Esophagus mucosa (tissue), 1 donor: ENCODE results near the gene TAS1R3. TPM values are rescaled to one million over a fixed set of nuclear protein-coding genes. Genes with fewer than 3 reads are reported as not detected.

Source experiments
- ATAC-seq: fragments of 200-7000 bp; cut with Tn5 transposase; one replicate; pipeline ENCODE4 v1.9.1; 2020
- total RNA-seq: library from RNA; stranded (reverse); gene quantifications from one replicate; pipeline ENCODE4 v1.2.4, GENCODE V29; 2023
- donor health status: DM: yes; HTN: yes; CAD: no.

Gene TAS1R3
- total RNA-seq, 1 donor from 2014 or later = 0.56 TPM

GRCh38 chr1:1340791-1341548 is 9.9 kb downstream of the TAS1R3 start:
- ATAC-seq = no peak

DNA sequence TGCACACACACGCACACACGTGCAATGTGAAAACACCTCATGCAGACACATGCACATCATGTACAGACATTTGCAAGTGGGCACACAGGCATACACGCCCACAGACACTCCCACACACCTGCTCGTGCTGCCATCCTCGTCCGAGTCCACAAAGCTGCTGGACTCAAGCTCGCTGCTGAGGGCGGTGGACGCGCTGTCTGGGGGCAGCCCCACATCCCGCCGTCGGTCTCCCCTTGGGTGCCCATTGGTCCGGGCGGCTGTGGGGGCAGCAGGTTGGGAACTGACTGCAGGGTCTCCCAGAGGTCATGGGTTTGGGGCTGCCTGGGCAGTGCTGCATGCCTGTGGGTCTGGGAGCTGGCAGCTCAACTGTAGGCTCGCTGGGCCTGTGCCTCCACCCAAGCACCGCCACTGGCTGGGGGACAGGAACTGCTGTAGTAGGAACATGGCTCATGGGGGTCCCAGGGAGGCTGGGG is 10.5 kb downstream of the TAS1R3 start:
- no peak for ATAC-seq

DNA sequence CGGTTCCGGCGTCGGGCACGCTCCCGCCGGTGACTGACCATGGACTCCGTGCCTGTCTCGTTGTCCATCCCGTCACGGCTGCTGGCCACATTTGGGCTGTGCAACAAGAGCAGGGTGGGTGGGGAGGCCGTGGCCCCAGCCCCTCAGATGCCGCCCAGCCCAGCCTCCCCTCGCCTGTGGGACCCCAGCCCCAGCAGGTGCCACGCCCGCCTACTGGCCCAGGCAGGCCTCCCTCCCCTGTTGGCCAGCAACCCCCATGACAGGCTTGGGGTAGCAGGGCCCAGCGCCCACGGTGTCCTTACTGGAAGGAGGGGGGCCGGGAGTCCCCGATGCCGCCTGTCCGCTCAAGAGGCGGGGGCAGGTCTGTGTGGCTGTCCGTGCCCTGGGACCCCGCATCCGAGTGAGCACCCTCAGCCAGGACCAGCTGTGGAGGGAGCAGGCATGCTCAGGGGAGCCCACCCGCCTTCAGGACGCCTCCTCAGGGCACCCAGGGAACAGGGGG is 11.0 kb downstream of the TAS1R3 start:
- no peak for ATAC-seq

GRCh38 chr1:1342584-1343115 is 11.6 kb downstream of the TAS1R3 start:
- ATAC-seq = no peak

DNA sequence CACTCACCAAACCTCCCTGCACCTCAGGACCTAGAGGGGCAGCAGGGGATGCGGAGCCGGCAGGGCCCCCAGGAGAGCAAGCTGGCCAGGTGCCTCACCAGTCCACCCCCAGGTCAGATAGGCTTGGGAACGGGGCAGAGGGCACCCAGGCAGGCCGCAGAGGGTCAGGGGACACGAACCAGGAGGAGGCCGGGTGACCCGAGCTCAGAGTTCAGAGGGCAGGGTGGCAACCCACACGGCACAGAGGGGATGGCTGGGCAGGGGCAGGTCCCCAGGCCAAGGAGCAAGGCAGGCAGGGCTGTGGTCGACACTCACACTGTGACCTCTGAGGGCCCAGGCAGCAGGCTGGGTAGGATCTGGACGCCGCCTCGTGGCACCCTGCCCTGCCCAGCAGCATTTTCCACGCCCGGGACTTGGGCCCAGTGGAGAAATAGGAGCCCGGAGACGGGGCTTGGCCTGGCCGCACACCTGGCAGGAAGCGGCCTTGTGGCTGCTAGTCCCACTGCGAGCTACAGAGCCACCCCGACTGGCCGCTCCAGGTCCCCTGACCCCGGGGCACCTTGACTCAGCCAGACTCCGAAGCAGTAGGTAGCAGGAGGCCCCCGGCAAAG is 12.8 kb downstream of the TAS1R3 start:
- peak; percentile 16 for ATAC-seq

GRCh38 chr1:1344655-1345361 is 13.7 kb downstream of the TAS1R3 start:
- ATAC-seq = peak; percentile 82

DNA sequence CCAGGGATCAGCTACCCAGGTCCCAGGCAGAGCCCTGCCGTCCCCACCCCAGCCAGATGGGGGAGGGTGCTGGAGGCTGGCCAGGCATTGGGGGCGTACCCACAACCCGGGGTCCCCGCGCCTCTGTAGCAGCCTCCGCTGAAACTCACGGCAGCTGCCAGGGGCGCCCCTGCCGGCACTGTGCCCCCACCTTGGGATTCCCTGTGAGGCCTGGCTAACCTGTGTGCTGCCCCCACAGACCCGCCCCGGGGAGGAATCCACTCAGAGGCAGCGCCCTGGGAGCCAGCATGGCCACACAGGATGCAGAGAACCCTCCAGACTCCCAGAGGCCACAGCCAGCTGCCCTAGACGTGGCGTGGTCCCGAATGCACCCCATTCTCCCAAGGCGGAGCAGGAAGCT is 14.3 kb downstream of the TAS1R3 start:
- ATAC-seq = no peak

GRCh38 chr1:1345860-1346500 is 14.9 kb downstream of the TAS1R3 start:
- ATAC-seq = no peak

DNA sequence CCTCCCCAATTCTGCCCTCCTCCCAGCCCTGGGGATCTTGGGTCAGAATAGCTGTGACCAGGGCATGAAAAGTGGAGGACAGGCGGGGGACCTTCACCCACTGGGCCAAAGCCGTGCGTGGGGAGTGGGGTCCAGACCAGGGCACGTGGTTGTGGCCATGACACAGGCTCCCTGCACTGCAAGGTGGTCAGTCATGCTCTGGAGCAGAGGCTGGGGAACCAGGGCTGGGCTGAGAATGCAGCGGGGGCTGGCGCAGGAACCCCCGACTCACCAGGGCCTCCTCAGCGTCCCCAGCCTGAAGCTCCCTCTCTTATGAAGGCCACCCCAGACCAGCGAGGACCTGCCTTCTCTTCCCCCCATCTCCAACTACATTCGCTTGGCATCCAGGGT is 15.4 kb downstream of the TAS1R3 start:
- no peak for ATAC-seq

DNA sequence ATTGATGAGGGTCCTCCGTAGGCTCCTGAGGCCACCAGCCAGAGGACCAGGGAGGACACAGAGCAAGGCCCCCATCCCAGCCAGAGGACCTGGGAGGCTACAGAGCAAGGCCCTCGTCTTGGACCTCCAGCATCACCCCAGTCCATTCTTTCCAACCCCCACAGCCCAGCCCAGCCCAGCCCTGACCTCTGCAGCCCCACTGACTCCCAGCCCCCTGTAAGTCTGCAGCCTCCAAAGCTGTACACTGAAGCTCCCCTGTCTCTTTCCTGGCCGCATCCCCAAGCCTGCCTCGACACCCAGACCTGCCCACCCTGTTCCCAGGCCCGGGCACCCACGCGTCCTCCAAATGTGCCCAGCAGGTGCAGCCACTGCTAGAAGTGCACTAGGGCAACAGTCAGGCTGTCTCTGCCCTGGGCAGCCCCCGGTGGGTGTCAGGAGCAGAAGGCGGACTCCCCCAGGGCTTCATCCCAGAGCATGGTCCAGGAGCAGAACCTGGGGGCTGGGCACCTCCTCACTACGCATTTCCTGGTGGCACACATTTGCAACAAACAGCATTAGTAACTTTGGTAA is 16.0 kb downstream of the TAS1R3 start:
- ATAC-seq = no peak

DNA sequence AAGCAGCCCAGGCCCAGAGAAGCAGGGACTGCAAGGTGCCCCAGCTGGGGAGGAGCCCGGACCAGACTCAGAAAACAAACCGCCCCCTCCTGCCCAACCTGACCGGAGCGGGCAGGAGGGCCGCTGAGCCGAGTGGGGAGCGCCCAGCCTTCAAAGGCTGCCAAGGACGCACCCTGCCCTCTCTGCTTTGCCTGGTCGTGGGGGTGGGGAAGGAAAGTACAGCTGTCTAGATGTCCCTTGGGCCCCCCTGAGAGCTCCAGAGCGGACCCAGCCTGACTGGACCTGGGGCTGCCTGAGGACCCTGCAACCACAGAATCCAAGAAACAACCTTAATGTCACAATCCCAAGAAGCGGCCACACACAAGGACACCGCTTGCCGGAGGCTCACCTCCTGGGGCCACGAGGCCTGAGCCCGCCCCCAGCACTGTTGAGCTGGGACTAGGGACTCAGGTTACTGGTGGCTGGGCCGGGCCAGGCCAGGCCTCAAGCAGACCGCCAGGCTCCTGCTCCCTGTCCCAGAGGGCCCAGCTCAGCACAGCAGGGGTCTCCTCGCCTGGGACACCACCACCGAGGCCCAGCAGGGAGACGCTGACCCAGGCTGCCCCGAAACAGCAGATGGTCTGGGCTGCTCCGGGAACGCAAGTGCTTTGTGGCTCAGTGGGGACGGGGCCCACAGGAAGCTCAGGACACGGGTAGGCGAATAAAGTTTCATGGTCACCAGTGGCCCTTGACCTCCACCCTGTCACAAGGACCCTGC is 16.8 kb downstream of the TAS1R3 start:
- ATAC-seq = peak; percentile 45

GRCh38 chr1:1348420-1349255 is 17.6 kb downstream of the TAS1R3 start:
- no peak for ATAC-seq

- peak; percentile 29 for ATAC-seq
These were observed 18.4 kb downstream of the TAS1R3 start, which contains the start of gene DVL1 for GRCh38 chr1:1349256-1350012. Gene DVL1 (minus strand): TSS chr1:1349418. CDS start chr1:1349065, 353 bp downstream.

DNA sequence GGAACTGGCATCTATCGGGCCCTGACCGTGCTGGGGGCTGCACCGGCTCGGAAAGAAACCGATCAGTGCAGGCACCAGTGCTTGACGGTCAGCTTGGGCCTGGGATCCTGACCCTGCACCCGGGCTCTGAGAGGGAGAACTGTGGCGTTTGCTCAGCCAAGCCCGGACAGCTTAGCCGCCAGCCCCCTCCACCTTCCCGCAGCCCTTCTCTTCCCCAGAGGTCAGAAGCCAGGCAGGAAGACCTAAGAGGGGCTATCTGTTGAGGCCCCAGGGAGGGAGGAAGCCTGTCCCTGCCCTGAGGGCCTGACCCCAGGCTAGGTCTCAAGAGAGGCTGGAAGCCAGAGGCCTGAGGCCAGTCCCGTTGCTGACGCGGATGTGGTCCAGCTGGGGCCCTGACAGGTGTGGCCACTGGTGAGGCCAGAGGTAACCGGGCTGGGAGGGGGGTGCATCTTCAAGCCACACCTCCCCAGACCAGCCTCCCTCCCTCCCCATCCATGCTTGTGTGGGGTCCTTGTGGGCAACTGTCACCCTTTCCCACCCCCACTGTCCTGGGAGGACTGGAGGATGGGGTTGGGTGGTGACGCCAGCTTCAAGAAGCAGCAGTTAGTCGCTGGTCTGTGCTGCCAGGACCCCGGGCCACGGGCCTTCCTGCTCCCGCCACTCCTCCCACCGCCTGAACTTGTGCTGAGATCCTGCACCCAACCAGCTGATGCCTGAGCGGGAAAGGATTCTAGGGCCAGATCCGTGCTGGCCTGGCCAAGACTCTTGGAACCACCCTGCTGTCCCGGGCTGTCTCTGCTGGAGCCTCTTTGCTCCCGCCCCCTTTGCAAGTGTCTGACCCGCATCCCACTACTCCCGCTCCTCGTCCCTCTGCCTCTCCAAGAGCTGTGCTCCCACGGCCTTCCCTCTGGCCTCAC is 20.7 kb downstream of the TAS1R3 start:
- ATAC-seq = no peak

DNA sequence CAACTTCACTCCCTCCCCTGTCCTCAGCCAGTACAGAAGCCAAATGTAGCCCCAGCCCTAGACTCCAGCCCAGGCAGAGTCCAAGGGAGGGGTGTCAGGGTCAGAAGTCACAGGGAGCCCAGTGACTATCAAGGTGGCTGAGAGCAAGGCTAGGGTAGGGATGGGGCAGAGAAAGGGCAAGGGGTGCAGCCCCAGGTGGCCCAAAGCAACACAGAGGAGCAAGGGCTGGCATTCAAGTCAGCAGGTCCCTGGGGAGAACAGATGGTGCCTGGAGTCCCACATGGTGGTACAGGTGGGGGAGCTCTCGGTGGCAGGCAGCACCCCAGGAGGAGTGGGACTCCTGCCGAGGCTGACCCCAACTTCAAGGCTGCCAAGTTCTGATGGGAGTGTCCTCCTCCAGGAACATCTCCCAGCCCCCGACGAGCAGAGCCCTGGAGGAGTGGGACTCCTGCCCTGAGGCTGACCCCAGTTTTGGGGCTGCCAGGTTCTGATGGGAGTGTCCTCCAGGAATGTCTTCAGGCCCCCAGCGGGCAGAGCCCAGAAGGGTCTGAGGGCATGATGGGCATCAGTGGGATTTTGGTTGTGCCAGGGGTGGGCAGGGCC is 21.8 kb downstream of the TAS1R3 start:
- ATAC-seq = no peak

GRCh38 chr1:1353389-1354151 is 22.5 kb downstream of the TAS1R3 start:
- no peak for ATAC-seq
